ENCODE data around the gene TCF7. TPM values are rescaled to one million over a fixed set of nuclear protein-coding genes. Genes with fewer than 3 reads are reported as not detected.

TCF7 gene
- total RNA-seq, 2 donors from 2014 or later = 2.4 to 3.3 TPM

DNA sequence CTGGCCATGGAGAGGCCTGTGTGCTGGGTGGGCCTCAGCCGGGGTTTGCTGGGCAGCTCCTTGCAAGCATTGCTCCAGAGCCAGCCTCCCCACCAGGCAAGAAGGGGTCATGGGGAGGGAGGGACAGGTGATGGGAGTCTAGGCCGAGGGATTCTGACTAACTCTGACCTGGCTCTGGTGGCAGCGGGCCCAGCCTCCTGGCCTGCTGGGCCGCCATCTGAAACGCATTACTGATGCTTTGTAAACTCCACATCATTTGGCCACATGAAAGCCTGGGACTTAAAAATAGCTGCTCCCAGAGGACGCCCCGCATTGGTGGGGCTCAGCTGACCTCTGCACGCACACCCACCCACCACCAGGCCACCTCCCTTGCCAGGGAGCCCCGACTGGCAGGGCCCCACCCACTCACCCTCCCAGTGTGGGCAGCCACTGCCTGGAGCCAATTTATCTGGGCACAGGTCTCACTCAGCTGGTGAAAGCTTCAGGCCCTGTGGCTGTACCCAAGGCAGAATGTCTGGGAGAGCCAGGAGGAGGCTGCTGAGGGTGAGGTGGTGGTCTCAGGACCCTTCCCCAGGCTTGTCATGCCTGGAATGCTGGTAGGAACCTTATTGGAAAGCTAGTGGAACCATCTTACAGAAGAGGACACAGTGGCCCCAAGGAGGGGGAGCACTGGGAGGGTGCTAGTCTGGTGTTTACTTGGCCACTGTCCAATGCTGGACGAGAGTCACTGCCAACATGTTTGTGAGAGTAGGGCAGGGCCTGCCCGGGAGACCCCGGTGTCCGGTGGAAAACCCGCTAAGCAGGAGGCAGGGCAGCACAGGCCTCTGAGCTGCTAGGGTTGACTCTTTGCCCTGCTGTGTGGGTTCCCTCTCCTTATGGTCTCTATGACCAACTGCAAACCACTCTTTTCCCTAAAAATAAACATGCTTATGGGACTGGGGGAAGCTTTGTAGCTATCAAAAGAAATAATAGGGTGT, 10.8 kb downstream of the TCF7 start:
- peak; percentile 50 for DNase-seq
- peak; percentile 24 to 51 for ATAC-seq
- intact Hi-C loops (cut with DNase I) = no loop called here

DNA sequence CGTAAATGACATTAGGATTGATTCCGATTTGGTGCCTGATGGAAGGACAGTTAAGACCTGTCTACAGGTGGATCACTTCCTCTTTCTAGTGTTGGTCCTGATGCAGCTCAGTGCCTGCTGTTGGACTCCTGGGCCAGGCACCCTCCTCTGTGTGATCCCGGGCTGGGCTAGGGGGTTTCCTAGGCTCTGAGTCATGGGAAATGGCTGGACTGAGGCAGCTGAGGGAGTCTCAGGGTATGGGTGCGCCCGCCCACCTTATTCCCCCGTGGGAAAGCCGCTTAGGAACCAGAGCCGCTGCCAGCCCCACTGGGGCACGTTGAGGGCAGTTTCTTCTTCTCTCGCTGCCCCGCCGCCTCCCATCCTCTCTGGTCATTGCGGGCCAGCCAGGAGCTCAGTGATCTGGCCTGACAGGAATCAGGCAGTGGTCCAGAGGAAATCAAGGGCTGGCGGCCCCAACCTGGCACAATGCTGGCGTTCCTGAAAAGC, 12.9 kb downstream of the TCF7 start:
- DNase-seq = peak; percentile 39
- ATAC-seq = peak; percentile 27 to 56
- intact Hi-C loops (cut with DNase I) = no loop called here

DNA sequence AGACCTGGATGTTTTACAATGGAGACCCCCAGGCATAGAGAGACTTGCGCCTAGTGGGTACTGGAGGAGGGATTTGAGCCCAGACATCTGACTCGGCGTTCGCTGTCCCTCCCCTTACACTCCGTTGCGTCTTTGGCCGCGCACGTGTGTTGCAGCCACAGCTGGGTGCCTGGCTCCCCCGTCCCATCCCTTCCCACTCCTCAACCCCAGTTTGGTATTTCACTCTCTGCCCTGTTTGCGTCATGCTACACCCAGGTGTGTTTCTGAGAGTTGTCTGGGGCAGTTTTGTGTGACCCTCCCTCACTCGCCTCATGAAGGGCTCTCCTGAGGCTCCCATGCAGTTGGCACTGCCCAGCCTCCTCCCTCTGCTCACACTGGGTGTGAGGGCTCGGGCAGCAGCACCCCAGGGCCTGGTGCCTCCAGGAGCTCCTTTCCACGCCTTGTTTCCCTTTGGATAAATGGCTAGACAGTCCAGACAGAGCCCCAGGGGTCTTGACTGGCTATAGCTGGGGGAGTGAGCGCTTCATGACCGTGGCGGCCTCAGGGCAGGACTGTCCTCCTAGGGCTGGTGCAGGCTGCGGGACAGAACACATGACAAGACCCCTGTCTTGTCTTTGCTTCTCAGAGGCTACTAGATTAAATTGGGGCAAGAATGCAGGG, 13.6 kb downstream of the TCF7 start:
- no peak for ATAC-seq
- DNase-seq = no peak
- intact Hi-C loops (cut with DNase I) = no loop called here

DNA sequence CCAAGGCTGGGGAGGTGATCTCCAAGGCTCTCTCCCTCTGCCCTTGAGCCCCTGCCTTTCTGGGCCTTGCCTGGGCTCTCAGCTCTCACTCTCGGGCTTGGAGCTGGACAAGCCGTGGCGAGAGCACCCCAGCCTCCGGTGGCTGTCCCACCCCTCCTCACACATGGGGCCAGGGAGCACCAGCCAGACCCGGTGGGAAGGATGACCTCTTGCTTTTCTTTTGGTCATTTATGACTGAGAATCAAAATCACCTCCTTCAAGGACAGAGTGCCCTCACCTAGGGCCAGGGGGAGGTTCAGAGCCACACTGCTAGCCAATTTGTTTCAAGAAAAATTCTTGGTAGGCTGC, 14.1 kb downstream of the TCF7 start:
- intact Hi-C loops (cut with DNase I) = no loop called here
- ATAC-seq (no peak), DNase-seq (no peak)

DNA sequence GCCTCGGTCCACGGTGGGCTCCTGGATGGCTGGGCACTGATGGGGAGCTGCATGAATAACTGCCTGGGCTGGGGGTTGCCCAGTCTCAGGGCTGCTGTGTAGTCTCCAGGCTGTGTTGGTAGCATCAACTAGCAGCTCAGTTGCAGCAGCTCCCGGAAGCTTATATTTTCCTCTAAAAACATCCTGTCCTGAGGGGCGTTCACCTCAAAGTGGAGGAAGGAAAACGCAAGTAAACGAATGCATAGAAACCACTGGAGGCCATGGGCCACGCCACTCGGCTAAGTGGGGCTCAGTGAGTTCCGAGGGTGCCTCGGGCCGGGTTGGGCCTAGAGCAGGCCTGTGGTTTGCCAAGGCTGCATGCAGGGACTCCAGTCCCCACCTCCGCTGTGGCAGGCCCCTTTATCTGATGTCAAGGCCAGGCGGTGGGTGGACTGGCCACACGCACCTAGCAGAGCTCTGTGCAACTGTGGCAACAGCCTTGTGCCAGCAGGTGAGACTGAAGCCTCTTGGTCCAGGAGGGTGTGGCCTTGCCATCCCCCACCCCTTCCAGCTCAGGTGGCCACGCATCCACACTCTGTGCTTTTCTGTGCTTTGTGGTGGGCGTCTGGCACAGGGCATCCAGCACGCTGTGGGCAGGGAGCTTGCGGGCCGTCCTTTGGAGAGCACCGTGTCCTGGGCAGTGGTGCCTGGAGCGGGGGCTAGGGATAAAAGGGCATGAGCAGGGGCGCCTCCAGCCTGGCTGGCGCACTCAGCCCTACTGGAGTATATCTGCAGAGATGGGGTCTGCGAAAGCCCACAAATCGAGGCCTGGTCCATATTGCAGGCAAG, 15.1 kb downstream of the TCF7 start:
- DNase-seq (no peak), ATAC-seq (no peak)
- intact Hi-C loops (cut with DNase I) = no loop called here

DNA sequence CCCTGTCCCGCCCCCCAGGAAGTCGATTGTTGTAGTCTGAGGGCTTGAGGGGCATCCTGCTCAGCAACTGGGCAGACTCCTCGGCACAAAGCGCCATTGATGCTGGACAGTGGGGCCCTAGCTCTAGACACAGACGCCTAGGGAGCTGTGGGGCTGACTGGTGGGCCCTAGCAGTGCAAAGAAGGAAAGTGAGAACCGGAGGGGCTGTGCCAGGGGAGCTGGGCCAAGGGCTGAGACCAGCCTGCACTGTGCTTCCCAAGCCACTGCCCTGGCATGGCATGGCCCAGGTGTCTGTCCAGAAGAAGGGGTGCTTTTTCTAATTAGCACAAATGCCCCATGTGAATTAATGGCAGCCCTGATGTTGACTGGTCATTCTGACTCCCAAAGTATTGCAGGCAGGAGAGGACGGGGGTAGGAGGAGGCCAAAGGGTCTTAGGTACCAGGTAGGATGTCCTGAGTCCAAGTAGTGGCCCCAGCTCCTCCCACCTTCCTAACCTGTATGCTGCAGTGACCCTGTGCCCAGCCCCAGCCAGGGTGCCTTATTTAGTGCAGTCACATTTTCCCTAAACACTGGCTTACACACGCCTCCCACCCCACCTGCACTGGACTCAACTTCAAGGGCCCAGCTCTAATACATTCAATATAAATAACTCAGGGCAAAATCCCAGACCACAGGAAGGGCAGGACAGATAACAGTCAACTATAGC, 15.9 kb downstream of the TCF7 start:
- intact Hi-C loops (cut with DNase I) = no loop called here
- no peak for ATAC-seq
- peak; percentile 12 for DNase-seq

DNA sequence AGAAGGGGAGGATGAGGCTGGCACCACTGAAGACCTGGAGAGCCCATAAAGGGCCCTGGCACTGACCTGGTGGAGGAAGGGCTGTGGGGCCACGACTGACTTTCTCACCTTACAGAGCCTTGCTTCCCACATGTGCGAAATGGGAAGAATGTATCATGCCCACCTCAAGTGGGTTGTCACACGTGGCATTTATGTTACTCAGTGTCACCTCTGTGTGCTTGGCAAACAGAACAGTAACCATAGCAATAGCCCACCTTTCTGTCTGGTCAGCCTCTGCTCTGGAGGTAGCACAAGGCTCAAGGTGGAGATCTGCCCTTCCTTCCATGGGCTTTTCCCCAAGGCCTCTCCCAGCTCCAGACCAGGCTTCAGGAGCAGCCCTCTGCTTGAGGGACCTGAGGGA, 16.7 kb downstream of the TCF7 start:
- no peak for ATAC-seq
- intact Hi-C loops (cut with DNase I) = no loop called here
- DNase-seq = peak; percentile 8

DNA sequence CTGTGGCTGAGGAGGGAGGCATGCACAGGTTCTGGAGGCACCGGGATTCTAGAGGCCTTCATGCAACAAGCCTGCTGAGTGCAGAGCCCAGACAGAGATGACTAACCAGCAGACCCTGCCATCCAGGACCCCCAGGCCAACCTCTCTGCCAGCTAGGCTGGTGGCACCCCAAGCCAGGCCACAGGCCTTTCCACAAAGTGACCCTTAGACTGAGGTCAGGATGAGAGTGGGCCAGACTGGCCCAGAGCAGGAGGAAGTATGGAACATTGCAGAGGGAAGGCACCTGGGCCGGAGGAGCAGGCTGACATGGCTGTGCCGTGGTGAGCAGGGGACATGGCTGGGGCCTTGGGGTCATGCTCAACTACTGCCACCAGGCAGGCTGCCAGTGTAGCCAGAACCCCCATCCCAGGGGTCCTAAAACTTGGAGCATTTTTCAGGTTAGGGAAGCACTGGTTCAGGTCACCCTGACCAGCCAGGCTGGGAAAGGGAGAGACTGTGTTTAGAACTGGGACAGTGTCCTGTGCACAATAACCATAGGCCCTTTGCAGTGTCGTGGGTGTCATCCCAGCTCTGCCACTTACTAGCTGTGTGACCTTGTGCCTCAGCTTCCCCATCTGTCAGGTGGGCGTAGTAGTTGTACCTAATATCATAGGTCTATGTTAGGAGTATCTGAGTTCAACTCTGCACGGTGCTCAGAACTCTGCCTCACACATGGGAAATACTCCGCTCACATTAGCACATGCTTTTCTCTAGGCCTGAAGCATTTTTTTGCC, 17.3 kb downstream of the TCF7 start:
- intact Hi-C loops (cut with DNase I) = no loop called here
- ATAC-seq (no peak), DNase-seq (peak; percentile 9)

DNA sequence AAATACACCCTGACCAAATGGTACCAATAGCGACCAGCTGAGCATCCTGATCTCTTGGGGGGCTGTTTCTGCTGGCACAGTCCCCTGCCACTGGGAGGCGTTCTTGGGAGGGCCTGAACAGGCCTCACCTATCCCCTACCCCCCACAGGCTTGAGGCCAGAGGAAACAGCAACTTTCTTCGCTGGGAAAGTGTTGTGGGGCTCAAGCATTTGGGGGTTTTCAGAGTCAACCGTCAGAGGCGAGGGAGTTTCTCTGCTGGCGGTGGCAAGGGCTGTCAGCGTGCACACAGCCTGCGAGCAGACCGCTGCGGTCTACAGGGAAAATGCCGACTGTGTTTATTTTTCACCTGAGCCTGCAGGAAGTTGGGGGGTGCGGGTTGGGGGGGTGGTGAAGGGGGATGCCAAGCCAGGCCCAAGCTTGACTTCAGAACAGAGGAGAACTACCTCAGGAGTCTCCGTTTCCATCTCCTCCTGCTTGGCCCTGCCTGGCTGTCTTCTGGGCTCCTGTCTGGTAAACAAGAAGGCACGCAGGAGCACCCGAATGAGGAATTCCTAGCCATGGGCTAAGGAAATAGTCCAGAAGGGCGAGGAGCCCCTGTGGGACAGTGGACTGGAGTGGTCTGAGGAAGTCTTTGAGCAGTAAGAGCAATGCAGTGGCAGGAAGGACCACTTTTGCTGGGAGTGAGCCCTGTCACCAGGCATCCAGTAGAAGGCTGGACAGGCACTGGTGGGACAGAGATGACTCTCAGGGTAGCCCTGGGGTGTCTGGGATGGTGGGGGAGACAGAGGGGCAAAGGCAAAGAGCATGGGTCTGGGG, 18.1 kb downstream of the TCF7 start:
- DNase-seq (peak; percentile 26), ATAC-seq (peak in 1 of 2 donors; percentile 46)
- intact Hi-C loops (cut with DNase I) = no loop called here

DNA sequence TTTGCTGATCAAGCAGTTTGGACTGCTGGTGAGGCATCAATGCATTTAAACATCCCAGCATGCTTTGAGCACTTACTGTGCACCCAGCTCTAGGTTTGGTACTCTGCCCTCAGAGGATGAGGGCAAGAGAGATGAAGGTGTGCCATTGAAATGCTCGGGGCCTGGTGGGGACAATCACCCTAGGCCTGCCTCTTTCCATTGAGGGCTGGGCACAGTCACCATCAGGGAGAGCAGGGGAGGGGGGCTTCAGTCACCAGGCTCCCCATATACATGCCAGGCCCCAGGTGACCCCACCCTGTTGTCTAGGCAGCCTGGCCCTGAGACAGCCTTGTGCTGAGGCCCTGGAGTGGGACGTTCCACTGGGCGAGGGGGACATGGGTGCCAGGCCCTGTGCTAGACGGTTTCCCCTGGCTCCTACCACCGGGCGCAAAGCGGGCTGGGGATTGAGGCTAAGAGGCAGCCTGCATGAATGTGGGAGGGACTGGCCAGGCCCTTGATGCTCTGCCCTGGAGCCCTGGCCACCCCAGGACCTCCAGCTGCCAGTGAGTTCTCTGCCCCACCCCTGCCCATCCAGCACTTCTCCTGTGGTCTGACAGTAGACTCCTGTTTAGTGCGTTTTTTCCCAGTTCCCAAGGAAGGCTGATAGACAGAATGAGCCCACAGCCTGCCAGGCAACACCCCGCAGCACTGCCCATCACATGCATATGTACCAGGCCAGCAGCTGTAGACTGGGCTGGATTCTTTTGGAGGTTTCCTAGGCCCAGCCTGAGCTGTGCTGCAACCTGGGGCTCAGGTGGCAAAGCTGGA, 18.9 kb downstream of the TCF7 start:
- ATAC-seq = no peak
- intact Hi-C loops (cut with DNase I) = no loop called here
- DNase-seq = peak; percentile 18

DNA sequence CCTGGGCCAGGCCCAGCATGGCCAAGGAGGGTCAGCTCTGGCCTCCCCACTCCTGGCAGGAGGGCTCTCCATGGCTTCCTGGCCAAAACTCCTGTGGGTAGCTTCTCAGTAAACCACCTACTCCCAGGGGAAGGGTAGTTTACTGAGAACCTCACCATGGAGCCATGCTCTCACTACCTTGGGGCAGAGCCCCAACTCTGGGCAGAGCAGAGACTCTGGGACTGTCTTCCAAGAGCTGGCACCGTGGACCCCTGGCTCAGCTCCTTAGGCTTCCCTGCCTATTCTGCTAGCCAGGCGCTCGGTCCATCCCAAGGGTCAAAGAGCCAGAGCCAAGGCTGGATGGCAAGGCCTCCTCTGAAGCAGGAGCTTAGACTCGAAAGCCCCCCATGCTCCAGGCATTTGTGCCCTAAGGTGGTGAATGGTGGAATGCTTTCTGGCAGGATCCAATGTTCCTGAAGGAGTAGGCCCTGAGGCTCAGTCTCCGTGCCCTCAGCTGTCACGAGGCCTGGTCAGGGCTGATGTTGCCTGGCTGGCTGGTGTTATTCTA, 19.6 kb downstream of the TCF7 start:
- intact Hi-C loops (cut with DNase I) = no loop called here
- ATAC-seq (no peak), DNase-seq (peak; percentile 12)

DNA sequence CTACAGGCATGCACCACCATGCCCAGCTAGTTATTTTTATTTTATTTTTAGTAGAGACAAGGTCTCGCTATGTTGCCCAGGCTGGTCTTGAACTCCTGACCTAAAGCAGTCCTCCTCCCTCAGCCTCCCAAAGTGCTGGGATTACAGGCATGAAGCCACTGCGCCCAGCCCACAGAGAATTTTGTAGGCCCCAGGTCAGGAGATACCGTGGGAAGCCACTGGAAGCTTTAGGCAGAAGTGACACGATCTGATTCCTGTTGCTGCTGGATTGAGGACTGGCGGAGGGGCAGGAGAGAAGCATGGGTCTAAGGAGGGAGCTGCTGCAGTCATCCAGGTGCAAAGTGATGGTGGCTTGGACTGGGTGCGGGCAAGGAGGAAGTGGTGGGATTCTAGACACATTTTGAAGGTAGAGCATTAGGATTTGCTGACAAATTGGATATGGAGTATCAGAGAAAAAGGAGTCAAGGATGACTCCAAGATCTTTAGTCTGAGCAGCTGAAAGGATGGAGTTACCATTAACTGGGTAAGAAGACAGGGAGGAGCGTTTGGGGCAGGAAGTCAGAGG, 20.7 kb downstream of the TCF7 start:
- ATAC-seq (no peak), DNase-seq (peak; percentile 9)
- intact Hi-C loops (cut with DNase I) = no loop called here

DNA sequence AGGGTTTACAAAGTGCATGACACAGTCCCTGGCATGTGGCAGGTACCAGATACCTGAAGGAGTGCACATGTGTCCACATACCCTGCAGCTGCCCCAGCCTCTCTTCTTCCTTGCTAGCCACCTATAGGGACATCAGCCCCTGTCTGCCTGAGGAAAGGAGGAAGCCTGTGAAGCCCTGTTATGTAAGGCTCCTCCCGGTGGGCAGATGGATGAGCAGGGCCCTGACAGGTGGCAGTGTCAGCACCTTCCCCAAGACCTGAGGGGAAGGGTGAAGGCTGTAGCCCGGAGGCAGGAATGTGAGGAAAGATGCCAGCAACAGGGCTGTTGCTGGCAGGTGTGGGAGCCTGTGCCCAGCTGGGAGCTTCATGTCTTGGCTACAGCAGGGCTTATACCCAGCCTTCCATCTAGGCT, 21.7 kb downstream of the TCF7 start:
- DNase-seq = peak; percentile 2
- ATAC-seq = no peak
- intact Hi-C loops (cut with DNase I) = no loop called here

DNA sequence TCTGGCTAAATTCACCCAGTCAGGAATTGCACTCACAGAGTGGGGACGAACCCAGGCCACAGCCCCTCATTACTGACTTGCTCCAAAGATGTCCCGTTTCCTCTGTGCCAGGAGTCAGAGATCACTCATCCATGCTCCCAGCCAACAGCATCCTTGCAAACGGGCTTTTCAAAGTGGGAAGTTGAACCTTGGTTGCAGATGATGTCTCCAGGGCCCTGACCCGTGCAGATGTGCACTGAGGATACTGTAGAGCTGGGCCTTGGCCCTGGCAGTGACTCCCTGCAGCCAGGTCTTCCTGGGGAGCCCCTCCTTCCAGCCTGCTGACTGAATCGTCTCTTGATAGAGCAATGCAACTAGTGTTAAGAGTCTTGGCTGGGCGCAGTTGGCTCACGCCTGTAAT, 22.3 kb downstream of the TCF7 start:
- ATAC-seq (no peak), DNase-seq (peak; percentile 2)
- intact Hi-C loops (cut with DNase I) = no loop called here

DNA sequence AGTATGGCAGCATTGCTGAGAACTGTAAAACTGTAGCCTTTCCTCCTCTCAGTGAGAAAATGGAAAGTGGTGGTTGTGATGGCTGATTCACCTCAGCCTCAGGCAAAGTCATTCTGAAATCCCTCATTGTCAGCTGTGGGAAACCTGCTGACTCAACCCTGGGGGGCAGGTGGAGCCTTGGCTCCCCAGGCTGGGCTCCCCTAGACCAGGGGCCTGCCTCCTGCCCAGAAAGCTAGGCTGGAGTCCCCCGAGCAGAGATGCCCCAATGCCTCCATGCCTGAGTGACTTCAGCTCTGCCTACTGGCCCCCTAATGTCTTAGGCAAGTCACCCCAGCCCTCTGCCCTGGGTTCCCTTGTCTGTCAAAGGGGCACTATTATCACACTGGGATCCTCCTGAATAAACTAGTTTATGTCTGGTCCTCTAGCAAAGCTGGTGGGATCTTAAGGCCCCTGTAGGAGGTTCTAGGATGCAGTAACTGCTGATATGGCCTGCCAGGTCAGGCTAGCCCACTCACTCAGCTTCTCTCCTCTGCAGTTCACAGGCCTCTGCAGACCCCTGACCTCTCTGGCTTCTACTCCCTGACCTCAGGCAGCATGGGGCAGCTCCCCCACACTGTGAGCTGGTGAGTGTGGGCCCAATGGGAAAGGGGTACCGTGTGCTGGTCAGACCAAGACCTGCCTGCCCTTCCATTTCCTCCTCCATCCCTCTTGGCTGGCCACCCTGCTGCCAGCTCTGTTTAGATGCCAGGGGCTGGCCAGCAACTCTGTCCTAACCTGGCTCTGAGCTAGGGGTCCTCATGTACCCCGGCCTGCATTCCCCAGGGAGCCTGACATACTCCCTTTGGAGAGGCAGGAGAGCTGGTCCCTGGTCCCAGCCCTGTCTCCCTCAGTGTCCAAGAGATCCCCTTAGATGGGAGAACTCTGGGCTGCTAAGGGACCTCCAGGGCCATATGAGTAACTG, 24.2 kb downstream of the TCF7 start:
- DNase-seq (peak; percentile 14), ATAC-seq (no peak)
- intact Hi-C loops (cut with DNase I) = no loop called here
